ENCODE data around the gene DNAH5. TPM values are rescaled to one million over a fixed set of nuclear protein-coding genes. Genes with fewer than 3 reads are reported as not detected.

The DNAH5 gene
- total RNA-seq, 6 experiments from 2014 or later, result 1.1 to 1.9 (median 1.3) TPM

- Mint-ChIP-seq H3K9me3 (peaks cover 5% of the 10 kb centered on the region), H3K4me3 (no peak overlapping the region), H3K27me3 (ENCODE audit: insufficient read depth) (peaks cover 5% of the 10 kb centered on the region), H3K27ac (no peak overlapping the region), H3K4me1 (ENCODE audit: low read depth) (peaks cover 3% of the 10 kb centered on the region; the same call in 1 of the 2 replicates), H3K36me3 (ENCODE audit: low read depth) (no peaks in the 10 kb centered on the region)
- DNase-seq, result no peak
- TF ChIP-seq CTCF (IDR thresholded peaks at IDR 0.05), result no peak
These were observed 295.7 kb downstream of the DNAH5 start for GRCh38 chr5:13648822-13649221.

GRCh38 chr5:13643734-13644133 lies 300.8 kb downstream of the DNAH5 start:
- Mint-ChIP-seq H3K27me3 (ENCODE audit: insufficient read depth) (peaks cover 4% of the 10 kb centered on the region), H3K36me3 (ENCODE audit: low read depth) (no peaks in the 10 kb centered on the region), H3K4me3 (no peak overlapping the region), H3K27ac (no peak overlapping the region), H3K4me1 (ENCODE audit: low read depth) (no peaks in the 10 kb centered on the region), H3K9me3 (no peaks in the 10 kb centered on the region)
- TF ChIP-seq CTCF (IDR thresholded peaks at IDR 0.05), result no peak
- no peak for DNase-seq

- Mint-ChIP-seq H3K4me1 (ENCODE audit: low read depth) (no peaks in the 10 kb centered on the region), H3K27ac (no peak overlapping the region)
- DNase-seq, result no peak
These were observed 301.3 kb downstream of the DNAH5 start for GRCh38 chr5:13643196-13643595.

More at GRCh38 chr5:13643196-13643595, 301.3 kb downstream of the DNAH5 start:
- no peaks in the 10 kb centered on the region for H3K9me3 Mint-ChIP-seq
- no peaks in the 10 kb centered on the region for H3K36me3 Mint-ChIP-seq (ENCODE audit: low read depth)
- H3K27me3 Mint-ChIP-seq (ENCODE audit: insufficient read depth), result peaks cover 4% of the 10 kb centered on the region
- TF ChIP-seq CTCF (IDR thresholded peaks at IDR 0.05), result no peak
- no peak overlapping the region for H3K4me3 Mint-ChIP-seq

Other genes with a start within 250 kb of the DNAH5 start
- 100 to 1,000 TPM; 167 to 219 (median 190) TPM for gene TRIO, start 198.7 kb upstream of the DNAH5 start, total RNA-seq (2021; fragmentation: NEBNext Ultra II Directional; extraction: Animal tissue kit (Norgen Biotek cat#: 25700))

Measured in HFFc6 (cell line).